HepG2 (cell line): Measurements from ENCODE around the gene PYGL. TPM values are rescaled to one million over a fixed set of nuclear protein-coding genes. Genes with fewer than 3 reads are reported as not detected.

Experiments used
- ATAC-seq: fragments of 200-7000 bp; cut with Tn5 transposase; 3 replicates; pipeline ENCODE4 v1.9.1; 2020; ENCODE audit warnings: mild to moderate bottlenecking, moderate library complexity
- BruUV-seq: library from RNA; stranded (reverse); fragments of 400-500 nt; replicated peaks from 2 replicates; lab custom pipeline; 2021; lab: Mats Ljungman, UMichigan
- CTCF ChIA-PET: fragments of 300-600 bp; formaldehyde crosslinking; extraction: SDS; loops from one replicate; lab custom pipeline; 2021; ENCODE audit warnings: low total read pairs, inconsistent platforms, low intra/inter-chr PET ratio; lab: Yijun Ruan, JAX
- POLR2A ChIA-PET: fragments of 350-600 bp; sonication (Branson Sonifier 250); formaldehyde crosslinking; loops from one replicate; lab custom pipeline; 2020; ENCODE audit warnings: antibody characterized with exemption, inconsistent platforms; lab: Yijun Ruan, JAX
- DNase-seq: peaks from one replicate; pipeline ENCODE4 v3.0.0-alpha.2; 2015; ENCODE audit warnings: low spot score
- FAIRE-seq: peaks from 3 replicates; lab custom pipeline; 2011; peaks lifted over from hg19 to GRCh38; lab: Jason Lieb, UNC
- H2AFZ ChIP-seq: one replicate; pipeline ENCODE4 v1.6.1; 2011; ENCODE audit warnings: low read length, inconsistent platforms
- H3K27ac ChIP-seq: fragments of 300-600 bp; 3 replicates; pipeline ENCODE4 v1.8.0; 2011; ENCODE audit warnings: mixed run types, mild to moderate bottlenecking, mixed read lengths, low read length, inconsistent platforms; ENCODE audit not compliant: insufficient read depth; ENCODE audit errors: extremely low read length
- H3K27me3 ChIP-seq, 2 experiments: fragments of 200-600 bp in 1 of 2; 2 replicates in 1 of 2; 3 replicates in 1 of 2; pipeline versions ENCODE4 v1.6.0 to v1.8.0; 2011; ENCODE audit warnings: low read length in 2 of 2, mild to moderate bottlenecking in 2 of 2, moderate library complexity in 2 of 2, inconsistent platforms in 1 of 2; ENCODE audit not compliant: insufficient read depth in 2 of 2, control insufficient read depth in 1 of 2
- H3K36me3 ChIP-seq, 2 experiments: fragments of 200-600 bp in 1 of 2; replicated peaks in 1 of 2; 2 replicates in 1 of 2; 3 replicates in 1 of 2; pipeline versions ENCODE4 v1.5.1 to v1.8.0; 2011; ENCODE audit warnings: low read length in 2 of 2, inconsistent platforms in 1 of 2; ENCODE audit not compliant: insufficient read depth in 2 of 2, control insufficient read depth in 1 of 2
- H3K4me1 ChIP-seq: 2 replicates; pipeline ENCODE4 v1.5.1; 2012; ENCODE audit warnings: low read length, inconsistent platforms; ENCODE audit not compliant: insufficient read depth
- H3K4me2 ChIP-seq: 2 replicates; pipeline ENCODE4 v1.6.0; 2011; ENCODE audit warnings: low read depth, low read length, inconsistent platforms
- H3K4me3 ChIP-seq, 3 experiments: fragments of 200-600 bp in 1 of 3; sonication (generic), shearing (Covaris generic) in 1 of 3; replicated peaks in 1 of 3; 2 replicates each; pipeline ENCODE4 v1.5.1; 2011 to 2016; ENCODE audit warnings: low read length in 3 of 3, inconsistent platforms in 2 of 3, low read depth in 2 of 3, mild to moderate bottlenecking in 2 of 3, control low read depth in 1 of 3, mixed read lengths in 1 of 3; ENCODE audit not compliant: insufficient read depth in 1 of 3
- H3K79me2 ChIP-seq: one replicate; pipeline ENCODE4 v1.6.1; 2011; ENCODE audit warnings: low read length, inconsistent platforms; ENCODE audit not compliant: insufficient read depth
- H3K9ac ChIP-seq: 2 replicates; pipeline ENCODE4 v1.6.0; 2011; ENCODE audit warnings: mild to moderate bottlenecking, low read depth, low read length, inconsistent platforms; ENCODE audit not compliant: insufficient read depth
- H3K9me3 ChIP-seq: 2 replicates; pipeline ENCODE4 v1.5.1; 2012; ENCODE audit warnings: mild to moderate bottlenecking, low read length
- H4K20me1 ChIP-seq: 2 replicates; pipeline ENCODE4 v1.6.0; 2011; ENCODE audit warnings: inconsistent platforms, mild to moderate bottlenecking, low read length, moderate library complexity; ENCODE audit not compliant: insufficient read depth
- ARID5B ChIP-seq: IDR thresholded peaks from 2 replicates; pipeline ENCODE4 v1.4.0; 2020; ENCODE audit warnings: mild to moderate bottlenecking, missing genetic modification reagents
- CSRNP1 ChIP-seq: sonication (generic); formaldehyde crosslinking; IDR thresholded peaks from 2 replicates; pipeline ENCODE4 v1.8.1; 2023; ENCODE audit warnings: mild to moderate bottlenecking, missing genetic modification reagents
- GATAD2A ChIP-seq: IDR thresholded peaks from 2 replicates; pipeline ENCODE4 v1.6.1; 2016
- SAP130 ChIP-seq: IDR thresholded peaks from 2 replicates; pipeline ENCODE4 v1.6.1; 2016; ENCODE audit warnings: low read depth
- SIX1 ChIP-seq: sonication (generic); formaldehyde crosslinking; IDR thresholded peaks from 2 replicates; pipeline ENCODE4 v1.4.0; 2020; ENCODE audit warnings: missing genetic modification reagents, borderline replicate concordance
- SIX4 ChIP-seq: sonication (generic); formaldehyde crosslinking; IDR thresholded peaks from 2 replicates; pipeline ENCODE4 v1.4.0; 2020; ENCODE audit warnings: missing genetic modification reagents
- SOX13 ChIP-seq, 3 experiments: fragments of 450-650 bp in 1 of 3; sonication (generic) in 1 of 3; formaldehyde crosslinking in 1 of 3; IDR thresholded peaks in 2 of 3; conservative IDR thresholded peaks in 1 of 3; 2 replicates each; pipeline versions ENCODE4 v1.5.0 to v1.6.1; 2016 to 2020; ENCODE audit warnings: antibody characterized with exemption in 1 of 3, mild to moderate bottlenecking in 1 of 3, missing compliant biosample characterization in 1 of 3, missing genetic modification reagents in 1 of 3, moderate library complexity in 1 of 3
- SP140L ChIP-seq: sonication (generic); formaldehyde crosslinking; IDR thresholded peaks from 2 replicates; pipeline ENCODE4 v1.4.0; 2020; ENCODE audit warnings: missing genetic modification reagents, borderline replicate concordance
- U2AF2 ChIP-seq: fragments of 200-400 bp; formaldehyde crosslinking; IDR thresholded peaks from 2 replicates; pipeline ENCODE4 v1.6.1; 2017; ENCODE audit warnings: low read depth, mild to moderate bottlenecking, low read length
- ZNF12 ChIP-seq: sonication (generic); formaldehyde crosslinking; IDR thresholded peaks from 2 replicates; pipeline ENCODE4 v1.5.0; 2020; ENCODE audit warnings: missing genetic modification reagents
- ZNF619 ChIP-seq: sonication (generic); formaldehyde crosslinking; IDR thresholded peaks from 2 replicates; pipeline ENCODE4 v1.4.0; 2020; ENCODE audit warnings: mild to moderate bottlenecking, missing genetic modification reagents
- ZNF629 ChIP-seq: sonication (generic); formaldehyde crosslinking; conservative IDR thresholded peaks from 2 replicates; pipeline ENCODE4 v1.5.0; 2020; ENCODE audit warnings: missing genetic modification reagents
- ZNF75D ChIP-seq: sonication (generic); formaldehyde crosslinking; IDR thresholded peaks from 2 replicates; pipeline ENCODE4 v1.8.1; 2023; ENCODE audit warnings: missing genetic modification reagents, mild to moderate bottlenecking, borderline replicate concordance
- WGBS: methylation state at CpG from one replicate; pipeline ENCODE4 v1.1.6; 2017; ENCODE audit warnings: low lambda C conversion rate; 5-methylcytosine and 5-hydroxymethylcytosine counted together
- in situ Hi-C: cut with HindIII; loops from 2 replicates; pipeline ENCODE4 v1.10.0; 2017; ENCODE audit warnings: low pct_unique_long_range_greater_than_20kb; ENCODE audit not compliant: extremely low pct_ligation_motif_present
- intact Hi-C: fragments of 100-400 bp; cut with micrococcal nuclease; formaldehyde crosslinking; loops from one replicate; pipeline ENCODE4 v1.10.0; 2022; ENCODE audit not compliant: unreplicated experiment
- polyA plus RNA-seq, 8 experiments: library from polyadenylated mRNA; depleted of rRNA in 3 of 8; stranded (reverse) in 7 of 8; unstranded in 1 of 8; fragments of >200 nt; fragmentation: Illumina TruSeq in 4 of 8; extraction: Trizol in 4 of 8; gene quantifications; 2 replicates each; pipeline versions ENCODE4 v1.2.1 to v1.2.3, GENCODE V29; 2011 to 2016; ENCODE audit warnings: low read depth in 4 of 8, missing spikeins in 1 of 8, mixed read lengths in 1 of 8; ENCODE audit not compliant: insufficient read depth in 1 of 8
- total RNA-seq, 5 experiments: library from RNA; depleted of rRNA; stranded (reverse); fragments of >200 nt; fragmentation: Illumina TruSeq; extraction: Trizol; gene quantifications; 2 replicates each; pipeline ENCODE4 v1.2.3, GENCODE V29; 2016; ENCODE audit warnings: low read depth in 1 of 5

PYGL gene
- total and polyA plus RNA-seq, 2 of the 13 experiments (the other 11 are each of a cell fraction or from before 2014, with no cell fraction given), result 98.4 to 110 TPM

- no peak overlapping the region for H3K4me3 ChIP-seq
- ATAC-seq (no peak), FAIRE-seq (no peak), DNase-seq (no peak)
- in situ Hi-C loops, result no loop called here
- no peaks in the 10 kb centered on the region for H4K20me1 ChIP-seq
- H3K36me3 ChIP-seq, result no peaks in the 10 kb centered on the region
- H3K27ac ChIP-seq, result no peak overlapping the region
- H3K4me2 ChIP-seq, result no peak overlapping the region
- H3K4me1 ChIP-seq, result peaks cover 20% of the 10 kb centered on the region
- ChIA-PET POLR2A (no interaction called here), CTCF (no interaction called here)
- no TSS peak for BruUV-seq
- H3K9me3 ChIP-seq, result no peaks in the 10 kb centered on the region
- TF ChIP-seq ZNF75D (no peak), SP140L (CRISPR knock-in tag) (no peak), ZNF629 (CRISPR knock-in tag) (peak; percentile 66)
- H3K9ac ChIP-seq, result no peak overlapping the region
- H2AFZ ChIP-seq, result no peak overlapping the region
- intact Hi-C loops, result loop anchor here (10.0 kb wide), 1 partner anchor 333 kb away; no protein-coding TSS in a partner anchor
- H3K79me2 ChIP-seq, result peaks cover 7% of the 10 kb centered on the region
- 98% methylated on average over 2 of the region's 2 CpGs for WGBS
- H3K27me3 ChIP-seq, result no peaks in the 10 kb centered on the region
Observed at GRCh38 chr14:50948205-50948604, 3.9 kb upstream of the PYGL start.

GRCh38 chr14:50947446-50947845 lies 3.2 kb upstream of the PYGL start:
- BruUV-seq, result no TSS peak
- H3K9ac ChIP-seq, result no peak overlapping the region
- TF ChIP-seq SIX1 (CRISPR knock-in tag) (peak; percentile 94), CSRNP1 (no peak), SIX4 (CRISPR knock-in tag) (peak; percentile 77; the same call in 1 of the 2 replicates), U2AF2 (no peak), ARID5B (CRISPR knock-in tag) (peak; percentile 26; the same call in 1 of the 2 replicates), GATAD2A (CRISPR knock-in tag) (0 out of 2 replicates have a peak, but pooled peaks have one; percentile 21), ZNF619 (CRISPR knock-in tag) (no peak), SOX13 (IDR thresholded peaks at IDR 0.05) (no peak), SOX13 (CRISPR knock-in tag; conservative IDR thresholded peaks at IDR 0.05 in 1 of 2, IDR thresholded peaks at IDR 0.05 in 1 of 2) (peak in 1 of 2 experiments; percentile 24; a peak in 1 of 4 replicates), SAP130 (CRISPR knock-in tag) (0 out of 2 replicates have a peak, but pooled peaks have one; percentile 17), ZNF12 (CRISPR knock-in tag) (peak; percentile 87; the same call in 1 of the 2 replicates)
- TF ChIP-seq, all 625 proteins: peak for 7
- H3K79me2 ChIP-seq, result peaks cover 12% of the 10 kb centered on the region
- no peak overlapping the region for H3K4me3 ChIP-seq
- H3K27ac ChIP-seq, result peak overlapping the region; percentile 36
- H4K20me1 ChIP-seq, result 0 out of 2 replicates have a peak, but pooled peaks cover 3% of the 10 kb centered on the region
- no peak for ATAC-seq
- ChIA-PET POLR2A (no interaction called here), CTCF (no interaction called here)
- intact Hi-C loops, result loop anchor here (10.0 kb wide), 1 partner anchor 333 kb away; no protein-coding TSS in a partner anchor
- in situ Hi-C loops, result no loop called here
- no peaks in the 10 kb centered on the region for H3K36me3 ChIP-seq
- DNase-seq, result peak; percentile 50
- 25% methylated on average over 4 of the region's 4 CpGs for WGBS
- H2AFZ ChIP-seq, result peak overlapping the region; percentile 51
- no peaks in the 10 kb centered on the region for H3K9me3 ChIP-seq
- FAIRE-seq, result no peak
- H3K27me3 ChIP-seq, result no peaks in the 10 kb centered on the region
- H3K4me2 ChIP-seq, result peak overlapping the region; percentile 26
- H3K4me1 ChIP-seq, result peaks cover 20% of the 10 kb centered on the region
